ENCODE measurements around the gene IQGAP3.
"Not testable (repeated sequence)": the region's sequence is repeated elsewhere in the genome, so short reads cannot be mapped to it uniquely, and the experiment has no call there.

IQGAP3 gene

GRCh38 chr1:156554971-156555370 is 17.4 kb downstream of the IQGAP3 start:
- no peak for DNase-seq (ENCODE audit: low read depth)
- TF ChIP-seq CTCF (IDR thresholded peaks at IDR 0.05; ENCODE audit: low read depth, low read length, missing control alignments), result no peak

GRCh38 chr1:156553860-156554485 is 18.4 kb downstream of the IQGAP3 start:
- no peak for DNase-seq (ENCODE audit: low read depth)
- H3K4me3 ChIP-seq (ENCODE audit: low read depth, low read length), result no peak overlapping the region
- TF ChIP-seq CTCF (IDR thresholded peaks at IDR 0.05; ENCODE audit: low read depth, low read length, missing control alignments), result no peak

More at GRCh38 chr1:156554971-156555370, 17.4 kb downstream of the IQGAP3 start:
- no peak overlapping the region for H3K4me3 ChIP-seq (ENCODE audit: low read depth, low read length)

GRCh38 chr1:156552937-156553336 is 19.4 kb downstream of the IQGAP3 start:
- not testable (repeated sequence) for H3K4me3 ChIP-seq (ENCODE audit: low read depth, low read length); DNase-seq (ENCODE audit: low read depth)

GRCh38 chr1:156552518-156552917 is 19.8 kb downstream of the IQGAP3 start:
- H3K4me3 ChIP-seq (ENCODE audit: low read depth, low read length), result no peak overlapping the region
- no peak for DNase-seq (ENCODE audit: low read depth)
- no peak for TF ChIP-seq CTCF (IDR thresholded peaks at IDR 0.05; ENCODE audit: low read depth, low read length, missing control alignments)

GRCh38 chr1:156551869-156552268 is 20.5 kb downstream of the IQGAP3 start:
- no peak overlapping the region for H3K4me3 ChIP-seq (ENCODE audit: low read depth, low read length)
- DNase-seq (ENCODE audit: low read depth), result no peak
- no peak for TF ChIP-seq CTCF (IDR thresholded peaks at IDR 0.05; ENCODE audit: low read depth, low read length, missing control alignments)

GRCh38 chr1:156551066-156551643 is 21.2 kb downstream of the IQGAP3 start:
- no peak for DNase-seq (ENCODE audit: low read depth)
- no peak for TF ChIP-seq CTCF (IDR thresholded peaks at IDR 0.05; ENCODE audit: low read depth, low read length, missing control alignments)
- H3K4me3 ChIP-seq (ENCODE audit: low read depth, low read length), result no peak overlapping the region

- H3K4me3 ChIP-seq (ENCODE audit: low read depth, low read length), result no peak overlapping the region
- DNase-seq (ENCODE audit: low read depth), result no peak
- no peak for TF ChIP-seq CTCF (IDR thresholded peaks at IDR 0.05; ENCODE audit: low read depth, low read length, missing control alignments)
Observed at GRCh38 chr1:156550346-156550745, 22.0 kb downstream of the IQGAP3 start.

Measured in GM12864 (cell line).